GM18951 (cell line): Measurements from ENCODE around the gene WNT5B.

Source experiments
- POLR2A ChIP-seq: IDR thresholded peaks from 4 replicates; pipeline ENCODE4 v1.6.1; 2011; ENCODE audit warnings: mild to moderate bottlenecking; ENCODE audit not compliant: insufficient read length, insufficient read depth; ENCODE audit errors: extremely low read depth
- in situ Hi-C: fragments of 300-500 bp; cut with MboI; formaldehyde crosslinking; loops from one replicate; pipeline ENCODE4 v1.12.0; 2022; ENCODE audit warnings: low sequenced_read_pairs, mixed read lengths, inconsistent platforms; ENCODE audit not compliant: unreplicated experiment

The WNT5B gene

DNA sequence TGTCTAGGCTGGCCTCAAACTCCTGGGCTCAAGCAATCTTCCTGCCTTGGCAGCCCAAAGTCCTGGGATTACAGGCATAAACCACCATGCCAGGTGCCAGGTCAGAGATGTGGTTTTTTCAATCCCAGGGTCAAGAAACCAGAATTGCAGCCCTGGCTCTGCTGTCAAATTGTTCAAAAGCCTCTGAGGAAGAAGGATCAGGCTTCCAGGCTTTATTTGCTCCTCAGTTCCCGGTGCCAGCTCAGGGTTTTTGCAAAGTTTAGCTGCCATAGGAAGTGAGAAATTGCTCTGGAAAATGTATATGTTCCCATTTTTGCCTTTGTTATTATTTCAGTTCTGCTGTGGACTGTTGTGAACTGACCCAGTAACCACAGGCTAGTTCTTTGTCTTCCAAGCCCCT lies 28.7 kb downstream of the WNT5B start:
- in situ Hi-C loops, result no loop called here
- no peak for TF ChIP-seq POLR2A

DNA sequence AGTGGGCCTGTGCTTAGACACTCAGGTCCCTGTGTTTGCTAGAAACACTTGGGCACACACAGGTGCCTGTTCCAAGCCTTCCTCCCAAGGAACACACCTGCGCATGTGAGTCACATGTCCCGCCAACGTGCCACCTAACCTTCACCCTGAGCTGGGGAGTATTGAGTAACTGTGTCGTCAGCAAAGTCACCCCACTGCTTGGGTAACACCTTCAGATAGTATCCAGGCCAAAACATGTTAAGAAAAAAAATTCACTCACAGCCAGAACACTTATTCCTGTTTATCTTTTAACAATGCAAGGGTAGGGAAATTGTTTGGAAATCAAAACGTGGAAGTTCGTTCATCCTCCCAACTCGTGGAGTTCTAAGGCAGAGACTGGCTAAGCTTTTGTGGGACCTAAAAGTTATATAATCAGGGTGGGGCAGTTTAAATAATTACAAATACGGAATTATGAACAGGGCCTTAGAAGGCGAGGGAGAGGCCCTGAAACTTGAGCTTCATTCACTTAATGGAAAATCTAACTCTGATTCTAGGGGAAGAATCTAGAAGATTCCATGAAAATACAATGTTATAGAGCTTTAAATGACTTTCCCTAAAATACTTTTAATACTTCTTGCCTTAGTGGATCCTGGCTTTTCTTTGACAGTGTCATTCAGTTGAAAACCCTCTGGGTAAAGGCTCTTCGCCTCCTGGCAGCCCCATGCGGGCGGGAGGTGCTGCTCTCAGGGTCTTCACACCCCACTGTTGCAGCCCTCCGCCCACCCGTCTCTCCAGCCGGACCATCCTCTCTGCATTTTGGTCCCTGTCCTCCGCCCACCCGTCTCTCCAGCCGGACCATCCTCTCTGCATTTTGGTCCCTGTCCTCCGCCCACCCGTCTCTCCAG lies 31.5 kb downstream of the WNT5B start:
- no peak for TF ChIP-seq POLR2A
- in situ Hi-C loops, result no loop called here

DNA sequence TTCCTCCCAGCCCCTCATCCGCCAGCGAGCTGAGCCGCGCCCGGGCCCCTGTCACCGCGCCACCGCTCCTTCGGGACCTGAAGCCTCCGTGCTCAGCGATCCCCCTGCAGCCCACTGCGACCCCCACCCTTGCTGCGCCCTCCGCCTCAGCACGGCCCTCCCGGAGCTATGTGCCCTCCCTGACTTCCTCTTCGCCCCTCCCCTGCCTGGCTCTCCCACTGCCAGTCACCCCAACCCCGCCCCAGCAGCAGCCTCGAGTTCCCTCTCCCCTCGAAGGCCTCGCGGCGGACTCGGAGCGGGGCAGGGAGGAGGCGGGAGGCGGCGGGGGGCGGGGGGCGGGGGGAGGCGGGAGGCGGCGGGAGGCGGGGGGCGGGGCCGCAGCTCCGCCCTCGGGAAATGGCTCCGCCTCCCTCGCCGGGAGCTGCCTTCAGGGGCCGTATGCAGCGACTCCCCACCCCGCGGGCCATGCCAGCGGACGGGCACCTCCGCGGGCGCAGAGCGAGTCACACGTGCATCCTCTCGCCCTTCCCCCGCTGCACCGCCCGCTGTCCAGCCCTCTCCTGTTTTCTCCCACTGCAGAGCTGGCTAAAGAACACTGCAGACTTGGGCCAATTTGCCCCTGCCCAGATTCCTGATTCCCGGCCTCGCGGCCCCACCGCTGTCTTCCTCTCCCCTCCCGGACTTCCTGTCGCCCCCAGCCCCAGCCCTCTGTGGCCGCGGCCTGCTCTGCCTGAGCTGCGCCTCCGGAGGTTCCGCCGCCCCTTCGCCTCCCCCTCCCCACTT lies 32.7 kb downstream of the WNT5B start:
- peak; percentile 57 for TF ChIP-seq POLR2A
- in situ Hi-C loops, result no loop called here

DNA sequence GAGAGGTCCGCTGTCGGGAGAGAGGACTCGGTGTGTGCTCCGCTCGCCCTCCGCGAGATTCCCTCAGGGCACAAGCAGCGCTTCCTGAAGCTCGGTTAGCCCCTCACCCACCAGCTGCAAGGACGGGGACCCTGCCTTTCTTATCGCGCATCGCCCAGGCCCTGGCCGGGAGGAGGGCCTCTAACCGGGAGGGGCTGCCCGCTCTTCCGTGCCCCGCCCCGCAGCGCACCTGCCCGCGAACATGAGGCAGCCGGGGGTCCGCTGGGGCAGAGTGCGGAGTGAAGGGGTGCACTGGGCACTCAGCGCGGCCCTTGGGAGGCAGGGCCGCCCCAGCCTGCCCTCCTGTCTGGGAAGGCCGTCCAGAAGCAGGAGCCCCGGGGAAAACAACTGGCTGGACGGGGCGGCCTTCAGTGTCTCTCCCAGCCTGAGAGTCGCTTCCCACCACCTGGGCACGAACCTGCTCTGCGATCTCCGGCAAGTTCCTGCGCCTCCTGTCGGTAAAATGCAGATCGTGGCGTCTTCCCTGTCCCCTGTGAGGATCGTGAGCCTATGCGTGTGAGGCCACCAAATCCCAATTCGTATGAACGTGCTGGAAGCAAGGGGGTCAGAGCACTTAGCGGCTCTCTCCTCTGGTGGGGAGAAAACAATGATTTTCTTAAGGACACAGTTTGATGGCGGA lies 33.9 kb downstream of the WNT5B start:
- TF ChIP-seq POLR2A, result no peak
- in situ Hi-C loops, result no loop called here

DNA sequence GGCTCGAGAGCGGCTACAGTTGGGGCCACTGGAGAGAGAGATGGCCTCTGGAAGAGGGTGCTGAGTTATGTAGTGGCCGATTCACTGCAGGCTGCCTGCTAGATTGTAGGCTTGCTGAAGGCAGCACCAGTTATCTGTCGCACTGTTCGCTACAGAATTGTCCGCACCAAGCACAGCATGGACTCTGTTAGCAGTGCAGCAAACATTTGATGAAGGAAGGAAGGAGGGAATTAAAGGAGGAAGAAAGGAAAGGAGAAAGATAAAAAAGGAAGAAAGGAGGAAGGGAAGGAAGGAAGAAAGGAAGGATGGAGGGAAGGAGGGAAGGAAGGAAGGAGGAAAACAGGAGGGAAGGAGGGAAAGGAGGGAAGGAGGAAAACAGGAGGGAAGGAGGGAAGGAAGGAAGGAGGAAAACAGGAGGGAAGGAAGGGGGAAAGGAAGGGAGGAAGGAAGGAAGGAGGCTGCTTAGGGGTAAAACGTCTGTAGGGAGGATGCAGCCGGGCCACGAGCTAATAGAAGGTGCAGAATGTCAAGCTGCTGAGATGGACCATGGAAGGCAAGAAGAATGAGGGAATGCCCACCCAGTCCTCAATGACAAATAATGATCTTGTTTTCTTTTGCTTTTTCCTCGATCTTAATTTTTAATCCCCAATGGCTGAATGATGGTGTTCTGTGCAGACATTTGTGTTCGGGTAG lies 34.6 kb downstream of the WNT5B start:
- in situ Hi-C loops, result no loop called here
- TF ChIP-seq POLR2A, result no peak

DNA sequence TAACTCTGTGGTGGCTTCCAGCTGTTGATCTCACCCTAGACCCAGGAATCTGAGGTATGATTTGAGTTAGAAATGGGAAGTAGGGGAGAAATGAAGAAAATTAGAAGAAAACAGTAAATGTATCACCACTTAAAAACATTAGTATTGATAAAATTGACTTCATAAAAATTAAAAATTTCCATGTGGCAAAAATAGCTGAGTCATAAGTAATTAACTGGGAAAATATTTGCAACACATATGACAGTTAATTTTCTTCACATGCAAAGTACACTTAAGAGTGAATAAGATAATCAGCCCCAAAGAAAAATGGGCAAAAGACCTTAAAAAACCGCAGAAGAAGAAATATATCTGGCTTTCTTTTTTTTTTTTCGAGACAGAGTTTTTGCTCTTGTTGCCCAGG lies 36.3 kb downstream of the WNT5B start:
- in situ Hi-C loops, result no loop called here
- TF ChIP-seq POLR2A, result no peak

DNA sequence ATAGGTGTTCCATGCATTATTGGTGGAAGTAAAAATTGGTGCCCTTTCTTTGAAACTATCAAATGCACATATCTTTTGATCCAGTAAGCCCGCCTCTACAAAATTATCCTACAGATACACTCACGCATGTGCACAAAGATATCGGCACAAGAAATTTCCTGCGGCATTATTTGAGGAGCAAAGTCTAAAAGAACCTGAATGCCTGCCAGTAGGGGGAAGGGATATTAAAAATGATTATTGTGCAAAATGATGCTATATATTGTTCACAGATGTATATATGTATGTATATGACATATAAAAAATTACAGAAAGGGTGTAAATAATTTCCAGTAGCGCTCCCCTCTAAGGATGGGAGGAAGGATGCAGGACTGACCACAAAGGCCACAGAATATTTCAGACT lies 37.2 kb downstream of the WNT5B start:
- TF ChIP-seq POLR2A, result no peak
- in situ Hi-C loops, result no loop called here

DNA sequence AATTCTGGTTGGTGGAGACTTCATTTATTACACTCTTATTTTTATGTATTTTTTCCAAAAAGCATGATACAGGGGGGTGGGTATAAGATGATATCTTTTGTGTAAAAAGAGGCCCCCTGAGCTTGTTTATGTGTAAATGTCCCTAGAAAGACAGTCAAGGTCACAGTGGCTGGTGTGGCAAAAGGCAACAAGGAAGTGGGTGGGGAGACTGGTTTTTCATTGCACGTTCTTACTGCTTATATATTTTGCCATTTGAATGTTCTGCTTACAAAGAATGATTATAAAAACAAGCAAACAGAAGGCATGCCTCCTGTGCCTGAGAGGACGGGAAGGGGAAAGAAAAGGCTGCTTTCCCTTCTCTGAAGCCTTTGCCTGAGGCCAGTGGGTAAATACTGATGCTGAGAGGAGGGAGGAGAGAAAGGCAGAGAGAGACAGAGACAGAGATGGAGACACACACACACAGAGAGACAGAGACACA lies 37.7 kb downstream of the WNT5B start:
- TF ChIP-seq POLR2A, result no peak
- in situ Hi-C loops, result no loop called here

DNA sequence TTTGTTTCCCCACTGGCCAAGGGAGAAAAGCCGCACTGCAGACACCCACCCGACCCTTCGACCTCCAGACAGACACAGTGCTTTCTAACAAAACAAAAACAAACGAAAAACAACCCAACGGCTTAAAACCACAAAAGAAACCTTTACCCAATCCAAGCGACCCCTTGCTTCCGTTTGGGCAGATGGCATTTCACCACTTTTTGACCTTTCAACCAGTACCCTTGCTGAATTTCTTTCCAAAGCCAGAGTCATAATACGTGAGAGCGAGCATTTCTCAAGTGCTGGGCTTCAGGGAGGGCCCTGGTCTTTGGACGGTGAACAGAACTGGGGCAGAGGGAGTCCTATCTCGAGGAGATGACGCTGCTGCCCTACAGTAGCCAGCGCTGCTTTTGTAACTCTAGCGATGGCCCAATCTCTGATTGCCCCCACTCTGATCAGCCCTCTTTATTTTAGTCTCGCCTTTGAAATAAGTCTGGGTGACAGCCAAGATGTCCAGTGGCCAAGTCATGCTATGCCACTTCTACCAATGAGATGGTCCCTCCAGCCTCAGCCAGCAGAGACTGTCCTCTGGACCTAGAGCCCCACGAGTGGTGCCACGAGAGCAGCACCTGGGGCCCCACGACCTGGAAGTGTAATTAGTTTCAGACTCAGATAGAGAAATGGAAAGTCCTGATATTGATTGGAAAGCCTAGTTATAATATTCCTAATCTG lies 40.0 kb downstream of the WNT5B start:
- in situ Hi-C loops, result no loop called here
- TF ChIP-seq POLR2A, result no peak

DNA sequence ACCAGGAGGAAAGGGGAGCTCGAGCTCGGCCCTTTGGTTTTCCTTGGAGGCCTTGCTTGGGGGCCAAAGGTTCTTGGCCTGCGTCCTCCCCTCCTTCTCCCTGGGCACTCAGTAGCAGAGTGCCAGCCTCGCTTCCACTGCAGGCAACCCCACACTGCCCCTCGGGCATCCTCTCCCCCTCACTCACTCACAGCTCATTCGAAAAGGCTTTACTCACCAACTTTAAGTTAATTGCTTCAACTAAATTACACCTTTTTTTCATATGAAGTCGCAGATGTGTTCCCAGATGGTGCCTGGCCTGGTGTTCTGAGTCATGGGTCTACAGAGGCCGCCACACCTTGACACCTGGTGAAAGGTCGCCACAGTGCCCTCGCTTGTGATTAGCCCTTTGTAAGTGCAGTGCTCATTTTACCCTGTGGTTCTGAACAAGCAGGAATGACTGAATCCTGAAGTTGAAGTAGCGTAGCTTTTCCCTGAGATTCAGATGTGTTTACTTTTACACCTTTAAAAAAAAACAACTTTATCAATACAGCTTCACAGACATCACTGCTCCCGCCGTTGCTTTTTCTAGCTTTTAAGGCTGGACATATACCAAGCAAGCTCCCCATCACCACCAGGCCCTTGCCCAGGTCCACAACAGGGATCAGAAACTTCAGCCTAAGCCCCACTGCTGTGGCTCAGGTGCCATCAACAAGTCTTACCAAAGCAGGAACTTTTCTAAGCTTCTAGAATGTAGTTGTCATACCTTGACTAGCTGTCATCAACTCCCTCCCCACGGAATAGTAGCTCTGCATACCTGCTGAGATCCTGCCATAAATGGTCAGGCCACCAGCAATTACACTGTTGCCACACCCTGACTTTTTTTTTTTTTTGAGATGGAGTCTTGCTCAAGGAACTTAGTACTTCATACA lies 41.6 kb downstream of the WNT5B start:
- TF ChIP-seq POLR2A, result no peak
- in situ Hi-C loops, result no loop called here

DNA sequence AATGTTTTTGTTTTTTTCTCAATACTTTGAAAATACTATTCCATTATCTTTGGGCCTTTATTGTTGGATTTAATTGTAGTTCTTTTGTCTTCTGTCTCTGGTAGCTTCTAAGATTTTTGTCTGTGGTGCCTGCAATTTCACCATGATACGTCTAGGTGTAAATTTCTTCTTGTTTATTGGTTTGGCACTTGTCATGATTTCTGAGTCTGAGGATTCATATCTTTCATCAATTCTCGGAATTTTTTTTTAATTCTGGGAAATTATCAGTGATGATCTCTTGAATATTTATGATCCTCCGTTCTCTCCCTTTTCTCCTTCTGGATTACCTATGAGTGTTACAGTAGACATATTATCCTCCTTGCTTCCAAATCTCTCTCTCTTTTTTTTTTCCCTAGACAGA lies 47.0 kb downstream of the WNT5B start:
- in situ Hi-C loops, result no loop called here
- no peak for TF ChIP-seq POLR2A
